IMR-90 (cell line): ENCODE data around the gene AUH. TPM values are rescaled to one million over a fixed set of nuclear protein-coding genes. Genes with fewer than 3 reads are reported as not detected.

ENCODE experiments used
- ATAC-seq: fragments of 200-7000 bp; cut with Tn5 transposase; 2 replicates; pipeline ENCODE4 v1.9.1; 2020; ENCODE audit warnings: low read depth, mild to moderate bottlenecking, moderate library complexity
- BruUV-seq: library from RNA; stranded (reverse); fragments of 400-500 nt; replicated peaks from 2 replicates; lab custom pipeline; 2021; lab: Mats Ljungman, UMichigan
- CTCF ChIA-PET: fragments of 300-600 bp; formaldehyde crosslinking; extraction: SDS; loops from one replicate; lab custom pipeline; 2021; ENCODE audit warnings: antibody characterized with exemption; lab: Yijun Ruan, JAX
- POLR2A ChIA-PET: fragments of 300-600 bp; sonication (Branson Sonifier 250); formaldehyde crosslinking; loops from one replicate; lab custom pipeline; 2022; ENCODE audit warnings: antibody characterized with exemption; ENCODE audit not compliant: unreplicated experiment; lab: Charles Lee
- DNase-seq: peaks from one replicate; pipeline ENCODE4 v3.0.0; 2013
- H2AFZ ChIP-seq: replicated peaks from 2 replicates; pipeline ENCODE3; 2013; ENCODE audit warnings: low read length, mild to moderate bottlenecking; ENCODE audit not compliant: poor library complexity
- H2AK5ac ChIP-seq: 2 replicates; pipeline ENCODE4 v1.6.1; 2013; ENCODE audit warnings: low read depth, low read length, inconsistent platforms
- H2AK9ac ChIP-seq: replicated peaks from 2 replicates; pipeline ENCODE3; 2013; ENCODE audit warnings: mild to moderate bottlenecking, low read depth, low read length, moderate library complexity; ENCODE audit not compliant: poor library complexity
- H2BK120ac ChIP-seq: 2 replicates; pipeline ENCODE4 v1.6.1; 2013; ENCODE audit warnings: low read depth, low read length, inconsistent platforms
- H2BK15ac ChIP-seq: 3 replicates; pipeline ENCODE4 v1.6.1; 2013; ENCODE audit warnings: low read depth, low read length, inconsistent platforms
- H2BK20ac ChIP-seq: 2 replicates; pipeline ENCODE4 v1.6.1; 2013; ENCODE audit warnings: low read depth, mild to moderate bottlenecking, inconsistent platforms, low read length, moderate library complexity
- H2BK5ac ChIP-seq: 2 replicates; pipeline ENCODE4 v1.6.1; 2013; ENCODE audit warnings: mild to moderate bottlenecking, low read depth, low read length, inconsistent platforms; ENCODE audit not compliant: poor library complexity, severe bottlenecking
- H3K14ac ChIP-seq: replicated peaks from 2 replicates; pipeline ENCODE4 v1.6.1; 2013; ENCODE audit warnings: low read depth, low read length, inconsistent platforms
- H3K18ac ChIP-seq: 2 replicates; pipeline ENCODE4 v1.6.1; 2013; ENCODE audit warnings: low read depth, low read length, control low read depth
- H3K23ac ChIP-seq: 2 replicates; pipeline ENCODE4 v1.6.1; 2013; ENCODE audit warnings: low read depth, low read length, inconsistent platforms
- H3K27ac ChIP-seq: 2 replicates; pipeline ENCODE4 v1.5.1; 2013; ENCODE audit warnings: mild to moderate bottlenecking, control low read depth, low read length; ENCODE audit not compliant: insufficient read depth
- H3K27me3 ChIP-seq: 2 replicates; pipeline ENCODE4 v1.6.1; 2013; ENCODE audit warnings: low read length; ENCODE audit not compliant: control insufficient read depth, insufficient read depth
- H3K36me3 ChIP-seq: 2 replicates; pipeline ENCODE4 v1.6.1; 2013; ENCODE audit warnings: low read length, mixed read lengths; ENCODE audit not compliant: control insufficient read depth, insufficient read depth
- H3K4ac ChIP-seq: 2 replicates; pipeline ENCODE4 v1.6.1; 2013; ENCODE audit warnings: low read depth, low read length, inconsistent platforms
- H3K4me1 ChIP-seq: 2 replicates; pipeline ENCODE4 v1.6.1; 2013; ENCODE audit warnings: low read length, mixed read lengths; ENCODE audit not compliant: control insufficient read depth, insufficient read depth
- H3K4me2 ChIP-seq: 2 replicates; pipeline ENCODE4 v1.6.1; 2013; ENCODE audit warnings: low read depth, mild to moderate bottlenecking, control low read depth, low read length, moderate library complexity
- H3K4me3 ChIP-seq: 2 replicates; pipeline ENCODE4 v1.5.1; 2013; ENCODE audit warnings: low read depth, mild to moderate bottlenecking, control low read depth, low read length, moderate library complexity; ENCODE audit not compliant: insufficient read depth
- H3K56ac ChIP-seq: 2 replicates; pipeline ENCODE4 v1.6.1; 2013; ENCODE audit warnings: low read length, inconsistent platforms; ENCODE audit not compliant: insufficient read depth; ENCODE audit errors: extremely low read depth
- H3K79me1 ChIP-seq, 2 experiments: 2 replicates each; pipeline ENCODE4 v1.6.1; 2013; ENCODE audit warnings: low read length in 2 of 2, inconsistent platforms in 1 of 2, low read depth in 1 of 2
- H3K9ac ChIP-seq: 2 replicates; pipeline ENCODE4 v1.6.1; 2013; ENCODE audit warnings: low read depth, low read length, control low read depth
- H3K9me1 ChIP-seq: 2 replicates; pipeline ENCODE4 v1.6.1; 2013; ENCODE audit warnings: low read length, inconsistent platforms; ENCODE audit not compliant: insufficient read depth
- H3K9me3 ChIP-seq: 2 replicates; pipeline ENCODE4 v1.6.1; 2013; ENCODE audit warnings: low read length; ENCODE audit not compliant: control insufficient read depth, insufficient read depth
- H4K20me1 ChIP-seq: 2 replicates; pipeline ENCODE4 v1.6.1; 2013; ENCODE audit warnings: low read length, inconsistent platforms; ENCODE audit not compliant: insufficient read depth
- H4K5ac ChIP-seq: 2 replicates; pipeline ENCODE4 v1.6.1; 2013; ENCODE audit warnings: mild to moderate bottlenecking, low read depth, low read length, control low read depth
- H4K8ac ChIP-seq, 2 experiments: 2 replicates each; pipeline ENCODE4 v1.6.1; 2013; ENCODE audit warnings: low read depth in 2 of 2, low read length in 2 of 2, control low read depth in 1 of 2, inconsistent platforms in 1 of 2
- H4K91ac ChIP-seq: 2 replicates; pipeline ENCODE4 v1.6.1; 2013; ENCODE audit warnings: low read depth, low read length, inconsistent platforms; ENCODE audit not compliant: insufficient read depth
- BHLHE40 ChIP-seq: fragments of 150-350 bp; IDR thresholded peaks from 2 replicates; pipeline ENCODE4 v1.6.1; 2016; ENCODE audit warnings: mild to moderate bottlenecking, low read depth, low read length
- CEBPB ChIP-seq: IDR thresholded peaks from 2 replicates; pipeline ENCODE4 v1.6.1; 2012; ENCODE audit warnings: low read depth, low read length, improper control_type of control experiment
- CHD1 ChIP-seq: IDR thresholded peaks from 2 replicates; pipeline ENCODE4 v1.6.1; 2012; ENCODE audit warnings: low read depth, low read length, improper control_type of control experiment
- FOS ChIP-seq: fragments of 150-350 bp; IDR thresholded peaks from 2 replicates; pipeline ENCODE4 v1.6.1; 2016; ENCODE audit warnings: low read depth, low read length
- MAFK ChIP-seq: IDR thresholded peaks from 2 replicates; pipeline ENCODE4 v1.6.1; 2012; ENCODE audit warnings: low read depth, low read length, improper control_type of control experiment
- MAZ ChIP-seq: IDR thresholded peaks from 2 replicates; pipeline ENCODE4 v1.6.1; 2012; ENCODE audit warnings: low read depth, mild to moderate bottlenecking, low read length, improper control_type of control experiment, moderate library complexity, borderline replicate concordance
- MXI1 ChIP-seq: IDR thresholded peaks from 2 replicates; pipeline ENCODE4 v1.6.1; 2012; ENCODE audit warnings: low read depth, mild to moderate bottlenecking, low read length, moderate library complexity, borderline replicate concordance
- NFE2L2 ChIP-seq: fragments of 150-350 bp; IDR thresholded peaks from 2 replicates; pipeline ENCODE4 v1.6.1; 2016; ENCODE audit warnings: low read depth, mild to moderate bottlenecking, low read length
- POLR2A ChIP-seq: IDR thresholded peaks from 2 replicates; pipeline ENCODE4 v1.6.1; 2012; ENCODE audit warnings: mild to moderate bottlenecking, low read depth, low read length
- RAD21 ChIP-seq: IDR thresholded peaks from 2 replicates; pipeline ENCODE4 v1.6.1; 2012; ENCODE audit warnings: low read length, improper control_type of control experiment
- RCOR1 ChIP-seq: IDR thresholded peaks from 2 replicates; pipeline ENCODE4 v1.6.1; 2012; ENCODE audit warnings: mild to moderate bottlenecking, low read length, improper control_type of control experiment; ENCODE audit not compliant: insufficient replicate concordance
- RFX5 ChIP-seq: IDR thresholded peaks from 2 replicates; pipeline ENCODE4 v1.8.0; 2012; ENCODE audit warnings: low read depth, mild to moderate bottlenecking, low read length, moderate library complexity
- SMC3 ChIP-seq: fragments of 150-350 bp; IDR thresholded peaks from 2 replicates; pipeline ENCODE4 v1.6.1; 2016; ENCODE audit warnings: low read depth, mild to moderate bottlenecking, antibody characterized with exemption, low read length, moderate library complexity
- WGBS, 2 experiments: methylation state at CpG; one replicate each; pipeline versions ENCODE4 v1.1.5 to v1.1.7; 2013; ENCODE audit warnings: missing lambda C conversion rate in 2 of 2; ENCODE audit not compliant: insufficient read length in 1 of 2; ENCODE audit errors: extremely low coverage in 2 of 2; 5-methylcytosine and 5-hydroxymethylcytosine counted together
- dilution Hi-C: fragments of 300-500 bp; cut with HindIII; formaldehyde crosslinking; loops from one replicate; pipeline ENCODE4 v1.14.3; 2018; ENCODE audit warnings: low sequenced_read_pairs; ENCODE audit not compliant: unreplicated experiment
- in situ Hi-C: fragments of 300-500 bp; cut with MboI; formaldehyde crosslinking; loops from 3 replicates; pipeline ENCODE4 v1.14.3; 2019; ENCODE audit warnings: low sequenced_read_pairs, inconsistent platforms, mixed read lengths
- intact Hi-C: fragments of 100-400 bp; cut with micrococcal nuclease; formaldehyde crosslinking; loops from 2 replicates; pipeline ENCODE4 v1.10.0; 2022
- polyA plus RNA-seq, 3 experiments: library from polyadenylated mRNA; depleted of rRNA; stranded (reverse); fragments of >200 nt; gene quantifications; 2 replicates each; pipeline ENCODE4 v1.2.3, GENCODE V29; 2012; ENCODE audit warnings: low replicate concordance in 1 of 3
- total RNA-seq: library from RNA; depleted of rRNA; stranded (reverse); fragments of >200 nt; gene quantifications from 2 replicates; pipeline ENCODE4 v1.2.3, GENCODE V29; 2012
- TF ChIP-seq, protein P1 (sequence below): fragments of 150-350 bp; IDR thresholded peaks from 2 replicates; pipeline ENCODE4 v1.6.1; 2016; ENCODE audit warnings: low read depth, mild to moderate bottlenecking, low read length, moderate library complexity, borderline replicate concordance
- TF ChIP-seq, protein P2 (sequence below): conservative IDR thresholded peaks from 2 replicates; pipeline ENCODE4 v1.5.1; 2012; ENCODE audit warnings: mild to moderate bottlenecking, low read depth, low read length, improper control_type of control experiment
- TF ChIP-seq, protein P3 (sequence below): fragments of 150-350 bp; IDR thresholded peaks from 2 replicates; pipeline ENCODE4 v1.6.1; 2017; ENCODE audit warnings: mild to moderate bottlenecking, antibody characterized with exemption, low read length, low read depth

The AUH gene
- total and polyA plus RNA-seq, 2 of the 4 experiments (the other 2 are of a cell fraction): 5.9 to 8.1 TPM

DNA sequence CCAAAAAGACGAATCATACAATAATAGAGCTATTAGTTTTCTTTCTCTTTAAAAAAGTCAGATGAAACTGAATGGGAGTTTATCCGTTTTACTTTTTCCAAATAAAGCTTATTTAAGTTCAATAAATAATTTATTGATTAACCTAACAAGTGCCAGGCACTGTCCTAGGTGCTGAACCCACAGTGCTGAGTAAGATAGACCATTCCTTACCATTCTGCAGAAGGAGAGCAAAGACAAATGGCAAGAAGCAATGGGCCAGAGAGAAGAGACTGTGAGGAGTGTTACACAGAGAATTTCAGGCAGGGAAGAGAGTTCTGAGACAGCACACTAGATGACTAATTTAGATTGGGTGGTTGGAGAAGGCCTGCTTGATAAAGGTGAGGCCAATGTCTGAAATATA is 127.2 kb downstream of the AUH start:
- Histone ChIP-seq H4K91ac (no peak overlapping the region), H4K8ac (no peak overlapping the region), H2AK9ac (no peak overlapping the region), H2BK20ac (no peak overlapping the region), H3K4ac (no peak overlapping the region), H3K9me1 (peaks cover 3% of the 10 kb centered on the region; the same call in 1 of the 2 replicates), H3K14ac (no peak overlapping the region), H3K18ac (no peak overlapping the region), H3K4me3 (no peak overlapping the region), H2BK120ac (no peak overlapping the region), H3K36me3 (no peaks in the 10 kb centered on the region), H3K4me1 (0 out of 2 replicates have a peak, but pooled peaks cover under 1% of the 10 kb centered on the region), H3K4me2 (no peak overlapping the region), H3K9ac (no peak overlapping the region), H2AK5ac (no peak overlapping the region), H3K56ac (no peak overlapping the region), H3K27me3 (no peaks in the 10 kb centered on the region), H3K27ac (no peak overlapping the region), H3K79me1 (no peaks in the 10 kb centered on the region; a peak in 1 of 4 replicates), H3K23ac (no peak overlapping the region), H3K9me3 (no peaks in the 10 kb centered on the region), H2BK15ac (no peak overlapping the region), H4K5ac (no peak overlapping the region), H4K20me1 (no peaks in the 10 kb centered on the region), H2BK5ac (no peak overlapping the region), H2AFZ (no peak overlapping the region)
- no peak for TF ChIP-seq CHD1
- no peak for TF ChIP-seq BHLHE40
- TF ChIP-seq, protein P1, sequence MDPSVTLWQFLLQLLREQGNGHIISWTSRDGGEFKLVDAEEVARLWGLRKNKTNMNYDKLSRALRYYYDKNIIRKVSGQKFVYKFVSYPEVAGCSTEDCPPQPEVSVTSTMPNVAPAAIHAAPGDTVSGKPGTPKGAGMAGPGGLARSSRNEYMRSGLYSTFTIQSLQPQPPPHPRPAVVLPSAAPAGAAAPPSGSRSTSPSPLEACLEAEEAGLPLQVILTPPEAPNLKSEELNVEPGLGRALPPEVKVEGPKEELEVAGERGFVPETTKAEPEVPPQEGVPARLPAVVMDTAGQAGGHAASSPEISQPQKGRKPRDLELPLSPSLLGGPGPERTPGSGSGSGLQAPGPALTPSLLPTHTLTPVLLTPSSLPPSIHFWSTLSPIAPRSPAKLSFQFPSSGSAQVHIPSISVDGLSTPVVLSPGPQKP: no peak
- TF ChIP-seq, protein P2, sequence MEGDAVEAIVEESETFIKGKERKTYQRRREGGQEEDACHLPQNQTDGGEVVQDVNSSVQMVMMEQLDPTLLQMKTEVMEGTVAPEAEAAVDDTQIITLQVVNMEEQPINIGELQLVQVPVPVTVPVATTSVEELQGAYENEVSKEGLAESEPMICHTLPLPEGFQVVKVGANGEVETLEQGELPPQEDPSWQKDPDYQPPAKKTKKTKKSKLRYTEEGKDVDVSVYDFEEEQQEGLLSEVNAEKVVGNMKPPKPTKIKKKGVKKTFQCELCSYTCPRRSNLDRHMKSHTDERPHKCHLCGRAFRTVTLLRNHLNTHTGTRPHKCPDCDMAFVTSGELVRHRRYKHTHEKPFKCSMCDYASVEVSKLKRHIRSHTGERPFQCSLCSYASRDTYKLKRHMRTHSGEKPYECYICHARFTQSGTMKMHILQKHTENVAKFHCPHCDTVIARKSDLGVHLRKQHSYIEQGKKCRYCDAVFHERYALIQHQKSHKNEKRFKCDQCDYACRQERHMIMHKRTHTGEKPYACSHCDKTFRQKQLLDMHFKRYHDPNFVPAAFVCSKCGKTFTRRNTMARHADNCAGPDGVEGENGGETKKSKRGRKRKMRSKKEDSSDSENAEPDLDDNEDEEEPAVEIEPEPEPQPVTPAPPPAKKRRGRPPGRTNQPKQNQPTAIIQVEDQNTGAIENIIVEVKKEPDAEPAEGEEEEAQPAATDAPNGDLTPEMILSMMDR: no peak
- TF ChIP-seq MXI1: no peak
- no peak for TF ChIP-seq CEBPB
- TF ChIP-seq MAZ: no peak
- no peak for TF ChIP-seq FOS
- TF ChIP-seq RCOR1: no peak
- no peak for TF ChIP-seq MAFK
- TF ChIP-seq, protein P3, sequence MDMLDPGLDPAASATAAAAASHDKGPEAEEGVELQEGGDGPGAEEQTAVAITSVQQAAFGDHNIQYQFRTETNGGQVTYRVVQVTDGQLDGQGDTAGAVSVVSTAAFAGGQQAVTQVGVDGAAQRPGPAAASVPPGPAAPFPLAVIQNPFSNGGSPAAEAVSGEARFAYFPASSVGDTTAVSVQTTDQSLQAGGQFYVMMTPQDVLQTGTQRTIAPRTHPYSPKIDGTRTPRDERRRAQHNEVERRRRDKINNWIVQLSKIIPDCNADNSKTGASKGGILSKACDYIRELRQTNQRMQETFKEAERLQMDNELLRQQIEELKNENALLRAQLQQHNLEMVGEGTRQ: no peak
- TF ChIP-seq RAD21: no peak
- TF ChIP-seq SMC3: no peak
- no peak for TF ChIP-seq NFE2L2
- no peak for TF ChIP-seq RFX5
- TF ChIP-seq POLR2A: no peak
- dilution Hi-C loops: no loop called here
- WGBS, 2 experiments: no CpG with 5 or more reads among the region's 2 CpGs
- intact Hi-C loops: no loop called here
- in situ Hi-C loops: no loop called here
- DNase-seq: peak; percentile 20
- ChIA-PET POLR2A (no interaction called here), CTCF (no interaction called here)
- no TSS peak for BruUV-seq
- 0 out of 2 replicates have a peak, but pooled peaks have one; percentile 32 for ATAC-seq
